GM12892 (cell line): Measurements from ENCODE around the gene GPS2.

Experiments used
- DNase-seq: peaks from one replicate; pipeline ENCODE4 v3.0.0; 2011; ENCODE audit not compliant: insufficient read length
- FAIRE-seq: peaks from 2 replicates; lab custom pipeline; 2011; peaks lifted over from hg19 to GRCh38; lab: Jason Lieb, UNC
- POLR2A ChIP-seq: IDR thresholded peaks from 2 replicates; pipeline ENCODE4 v1.6.1; 2011; ENCODE audit warnings: low read depth, low read length, control low read depth
- POLR2AphosphoS5 ChIP-seq: IDR thresholded peaks from 2 replicates; pipeline ENCODE4 v1.6.1; 2011; ENCODE audit warnings: low read depth, low read length, control low read depth
- TAF1 ChIP-seq: IDR thresholded peaks from 2 replicates; pipeline ENCODE4 v1.6.1; 2011; ENCODE audit warnings: low read depth, mild to moderate bottlenecking, control low read depth, low read length, borderline replicate concordance

Gene GPS2

DNA sequence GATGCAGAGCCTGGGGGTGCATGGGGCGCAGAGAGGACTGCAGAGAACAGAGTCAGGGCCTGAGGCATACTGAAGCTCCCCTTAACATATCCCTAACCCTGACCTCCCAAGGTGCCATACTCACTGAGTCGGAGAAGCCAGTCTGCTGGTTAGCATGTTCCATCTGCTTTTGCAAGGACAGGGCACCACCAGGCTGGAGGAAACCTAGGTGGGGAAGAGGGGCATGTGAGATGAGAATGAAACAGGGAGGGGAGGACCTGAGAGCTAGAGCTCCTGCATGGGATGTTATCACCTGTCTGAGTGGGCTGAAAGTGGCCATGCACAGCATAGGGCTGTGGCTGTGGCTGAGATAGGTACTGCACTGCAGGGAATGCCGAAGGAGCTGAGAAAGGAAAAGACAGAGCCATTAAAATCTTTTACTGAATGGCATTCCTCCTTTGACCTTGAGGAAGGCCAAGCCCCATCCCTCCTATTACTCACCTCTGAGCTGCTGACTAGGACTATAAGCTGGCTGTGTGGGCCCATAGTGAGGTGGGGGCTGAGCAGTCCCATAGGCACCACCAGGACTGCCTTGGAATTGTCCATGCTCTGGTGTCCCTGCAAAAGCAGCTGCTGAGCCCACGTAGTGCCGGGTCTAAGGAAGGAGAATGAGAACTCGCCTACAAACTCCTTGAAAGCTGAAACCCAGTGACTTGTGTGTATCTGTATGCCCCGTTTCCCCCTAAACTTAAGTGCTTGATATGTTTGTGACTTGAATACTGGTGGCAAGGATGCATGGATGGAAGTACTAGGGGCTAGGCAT, 1.9 kb downstream of the GPS2 start:
- DNase-seq (peak; percentile 19), FAIRE-seq (no peak)
- TF ChIP-seq POLR2A: peak; percentile 78
- TF ChIP-seq POLR2AphosphoS5: peak; percentile 94
- TF ChIP-seq TAF1: no peak

DNA sequence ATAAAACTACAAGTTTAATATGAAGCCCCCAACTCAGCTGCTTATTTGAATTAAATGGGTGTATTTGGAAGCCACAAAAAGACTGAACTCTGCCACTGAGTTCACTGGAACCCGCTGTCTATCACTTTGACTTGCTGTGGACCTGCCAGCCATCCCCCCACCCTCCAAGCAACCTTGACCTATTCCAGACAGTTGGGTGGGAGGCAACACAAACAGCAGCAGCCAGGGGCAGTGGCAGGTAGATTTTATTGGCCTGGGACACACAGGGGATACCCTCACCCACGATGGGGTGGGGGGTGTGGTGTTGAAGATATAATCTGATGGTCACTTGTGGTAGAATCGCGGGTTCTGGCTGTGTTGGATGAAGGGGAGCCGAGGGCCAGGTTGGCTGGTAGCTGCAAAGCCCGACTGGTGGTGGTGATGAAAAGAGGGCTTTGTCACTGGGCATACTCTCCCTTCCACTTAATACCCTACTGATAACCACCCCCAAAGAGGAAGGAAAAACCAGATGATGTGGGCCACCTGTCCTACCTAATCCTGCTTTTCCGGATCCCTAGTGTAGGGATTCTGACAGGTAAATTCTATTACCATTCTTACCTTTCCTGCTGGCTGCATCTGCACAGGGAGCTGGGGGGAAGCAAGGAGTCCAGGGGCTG, 2.6 kb downstream of the GPS2 start:
- DNase-seq: peak; percentile 3
- FAIRE-seq: no peak
- no peak for TF ChIP-seq POLR2A
- no peak for TF ChIP-seq POLR2AphosphoS5
- no peak for TF ChIP-seq TAF1

DNA sequence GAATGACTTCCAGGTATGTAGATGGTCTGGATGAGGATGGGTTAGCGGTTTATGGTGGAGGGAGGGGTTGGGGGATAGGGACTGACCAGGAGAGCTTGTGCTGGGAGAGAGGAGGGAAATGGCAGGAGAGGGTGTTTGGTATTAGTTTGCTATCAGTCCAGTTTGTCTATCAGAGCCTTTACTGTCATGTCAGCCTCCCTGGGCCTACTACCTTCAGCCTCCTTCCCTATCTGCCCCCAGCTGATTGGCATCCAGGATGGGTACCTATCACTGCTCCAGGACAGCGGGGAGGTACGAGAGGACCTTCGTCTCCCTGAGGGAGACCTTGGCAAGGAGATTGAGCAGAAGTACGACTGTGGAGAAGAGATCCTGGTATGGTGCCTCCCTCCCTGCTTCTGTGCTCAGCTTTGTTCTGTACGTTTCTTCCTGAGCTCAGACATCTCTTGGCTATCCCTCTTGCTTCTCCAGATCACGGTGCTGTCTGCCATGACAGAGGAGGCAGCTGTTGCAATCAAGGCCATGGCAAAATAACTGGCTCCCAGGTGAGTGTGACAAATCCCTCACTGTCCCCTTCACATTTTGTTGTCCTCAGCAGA, 4.0 kb downstream of the GPS2 start:
- TF ChIP-seq TAF1 (no peak), POLR2AphosphoS5 (no peak; the same call in 1 of the 2 replicates), POLR2A (no peak)
- DNase-seq (no peak), FAIRE-seq (no peak)

DNA sequence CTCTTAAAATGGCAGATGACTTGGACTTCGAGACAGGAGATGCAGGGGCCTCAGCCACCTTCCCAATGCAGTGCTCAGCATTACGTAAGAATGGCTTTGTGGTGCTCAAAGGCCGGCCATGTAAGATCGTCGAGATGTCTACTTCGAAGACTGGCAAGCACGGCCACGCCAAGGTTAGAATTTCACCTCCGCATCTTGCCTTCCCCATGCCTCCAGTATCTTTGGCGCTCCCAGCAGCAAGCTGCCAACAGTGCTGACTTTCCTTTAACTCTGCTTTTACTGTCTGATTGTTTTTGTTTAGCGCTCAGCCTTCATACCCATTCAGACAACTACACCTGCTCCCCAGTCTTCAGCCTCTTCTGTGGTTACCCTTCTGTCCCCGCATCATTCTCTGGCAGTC, 5.5 kb downstream of the GPS2 start:
- 0 out of 2 replicates have a peak, but pooled peaks have one; percentile 7 for TF ChIP-seq POLR2AphosphoS5
- TF ChIP-seq POLR2A: 0 out of 2 replicates have a peak, but pooled peaks have one; percentile 31
- TF ChIP-seq TAF1: no peak
- DNase-seq (no peak), FAIRE-seq (no peak)

DNA sequence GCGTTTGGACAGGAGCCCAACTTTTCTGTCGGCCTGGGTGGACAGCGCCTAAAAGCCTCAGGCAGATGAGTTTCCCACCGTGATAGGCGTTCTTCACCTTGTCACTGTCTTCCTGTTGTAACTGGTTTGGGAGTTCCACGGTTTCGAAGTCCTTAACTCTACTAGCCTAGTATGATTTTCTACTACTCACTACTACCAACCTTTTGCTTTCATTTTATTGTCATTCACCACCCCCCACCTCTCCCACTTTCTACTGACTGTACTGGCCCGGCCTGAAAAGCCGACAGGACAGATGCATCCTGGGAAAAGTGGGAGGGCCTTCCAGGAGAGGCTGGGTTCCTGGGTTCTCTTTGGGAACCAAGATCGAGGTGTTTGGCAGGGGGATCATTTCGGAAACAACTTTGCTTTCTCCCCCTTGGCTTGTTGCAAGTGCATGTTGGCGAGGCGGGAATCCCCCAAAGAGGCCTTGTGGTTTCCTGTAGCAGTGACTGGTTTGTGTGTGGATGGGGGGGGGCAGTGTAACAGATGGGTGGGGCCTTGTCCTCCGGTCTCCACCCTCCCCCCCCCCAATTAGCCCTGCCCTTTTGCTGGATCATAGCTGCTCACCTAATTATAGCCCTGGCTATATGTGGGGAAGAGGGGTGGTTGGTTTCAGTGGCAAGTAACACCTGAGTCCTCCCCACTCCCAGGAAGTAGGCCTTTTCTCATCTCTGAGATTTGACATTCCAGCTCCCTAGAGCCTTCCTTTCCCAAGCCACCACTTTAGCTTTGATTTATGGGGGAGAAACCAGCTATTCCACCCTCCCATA, 6.3 kb downstream of the GPS2 start:
- TF ChIP-seq POLR2AphosphoS5 (peak; percentile 80), TAF1 (no peak), POLR2A (peak; percentile 72)
- FAIRE-seq (peak; percentile 93), DNase-seq (peak; percentile 67)

DNA sequence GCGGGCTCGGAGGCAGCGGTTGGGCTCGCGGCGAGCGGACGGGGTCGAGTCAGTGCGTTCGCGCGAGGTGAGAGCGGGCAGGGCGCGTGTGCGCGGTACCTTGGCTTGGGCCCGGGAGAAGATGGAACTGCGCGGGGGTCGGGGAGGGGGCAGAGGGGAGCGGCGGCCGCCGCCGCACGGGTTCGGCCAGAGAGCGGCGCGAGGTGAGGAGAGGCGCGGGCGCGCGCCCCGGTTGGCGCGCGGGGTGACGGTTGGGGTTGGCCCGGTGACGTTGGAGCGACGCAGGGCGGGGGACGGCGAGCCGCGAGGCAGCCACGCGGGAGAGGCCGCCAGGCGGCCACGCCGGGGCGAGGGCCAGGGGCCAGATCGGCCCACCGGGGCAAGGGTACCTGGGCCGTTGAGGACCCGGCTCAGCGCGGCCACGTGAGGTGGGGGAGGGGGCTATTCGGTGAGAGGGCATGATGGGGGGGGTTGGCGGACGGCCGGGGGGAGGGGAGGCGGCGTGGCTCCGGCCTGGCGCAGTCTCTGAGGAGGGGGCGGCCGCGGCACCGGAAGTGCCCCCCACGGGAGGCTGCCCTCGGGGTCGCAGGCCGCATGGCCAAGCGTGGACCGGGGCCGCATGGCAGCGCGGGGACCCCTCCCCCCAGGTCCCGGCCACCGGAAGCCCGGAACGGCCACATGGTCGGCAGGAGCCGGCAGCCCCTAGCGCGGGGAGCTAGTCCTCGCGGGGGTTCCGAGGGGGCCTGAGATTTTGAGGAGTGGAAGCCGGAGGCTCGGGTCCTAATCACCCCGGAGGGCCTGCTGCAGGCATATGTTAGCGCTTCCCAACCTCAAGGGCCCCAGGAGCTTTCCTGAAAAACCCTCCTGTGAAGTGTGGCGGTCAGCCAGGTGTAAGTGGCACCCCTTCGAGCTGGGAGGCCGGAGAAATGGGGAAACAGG, 7.2 kb downstream of the GPS2 start:
- TF ChIP-seq TAF1 (no peak; the same call in 1 of the 2 replicates), POLR2AphosphoS5 (0 out of 2 replicates have a peak, but pooled peaks have one; percentile 6), POLR2A (peak; percentile 35; the same call in 1 of the 2 replicates)
- DNase-seq (no peak), FAIRE-seq (peak; percentile 48)

DNA sequence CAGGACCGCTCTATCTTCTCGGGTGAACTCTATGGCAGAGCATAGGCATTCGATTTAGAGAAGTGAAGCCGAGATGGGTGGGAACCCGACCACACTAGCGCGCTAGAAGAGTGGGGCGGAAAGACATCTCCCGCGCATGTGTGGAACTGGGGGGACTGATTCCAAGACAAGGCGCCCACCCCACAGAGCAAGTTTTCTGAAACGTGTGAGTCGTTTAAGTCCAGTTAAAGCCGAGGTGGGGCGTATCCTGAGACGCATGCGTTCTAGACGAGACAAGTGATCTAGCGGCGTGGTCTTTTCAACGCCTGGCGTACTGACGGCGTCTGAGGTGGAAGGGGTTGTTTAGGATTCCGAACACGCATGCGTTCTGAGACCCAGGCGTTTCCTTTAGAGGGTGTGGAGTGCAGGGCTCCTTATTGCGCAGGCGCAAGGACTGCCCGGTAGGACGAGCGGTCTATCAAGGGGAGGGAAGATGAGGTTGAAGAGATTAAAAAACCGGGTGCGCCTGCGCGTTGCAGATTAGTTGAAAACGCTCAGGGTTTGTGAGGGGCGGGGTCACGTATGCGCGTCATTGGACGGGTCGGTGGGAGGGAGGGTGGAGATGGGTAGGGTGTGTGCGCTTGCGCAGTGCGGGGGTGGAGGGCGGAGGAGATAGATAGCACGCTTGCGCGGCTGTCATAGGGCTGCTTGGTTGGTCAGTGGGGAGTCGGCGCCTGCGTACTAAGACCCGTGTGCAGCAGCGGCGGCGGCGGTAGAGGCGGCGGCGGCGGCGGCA, 8.1 kb downstream of the GPS2 start, which contains the start of gene EIF5A:
TSS of gene EIF5A (plus strand) at position 718 of the 775 bp plus-strand sequence. CDS start 2,008 bp downstream, outside the sequence.
- DNase-seq: peak; percentile 95
- TF ChIP-seq TAF1: no peak; the same call in 1 of the 2 replicates
- TF ChIP-seq POLR2AphosphoS5: peak; percentile 73
- TF ChIP-seq POLR2A: peak; percentile 85
- FAIRE-seq: peak; percentile 99

DNA sequence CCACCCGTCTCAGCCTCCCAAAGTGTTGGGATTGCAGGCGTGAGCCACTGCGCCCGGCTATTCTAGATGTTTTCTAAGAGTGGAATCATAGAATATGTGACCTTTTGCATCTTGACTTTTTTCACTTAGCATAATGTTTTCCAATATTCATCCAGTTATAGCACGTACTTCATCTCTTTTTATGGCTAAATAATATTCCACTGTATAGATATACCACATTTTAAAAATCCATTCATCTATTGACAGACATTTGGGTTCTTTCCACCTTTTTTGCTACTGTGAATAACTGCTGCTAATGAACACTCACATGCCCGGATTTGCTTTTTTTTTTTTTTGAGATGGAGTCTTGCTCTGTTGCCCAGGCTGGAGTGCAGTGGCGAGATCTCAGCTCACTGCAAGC, 11.0 kb downstream of the GPS2 start:
- TF ChIP-seq TAF1: no peak
- no peak for TF ChIP-seq POLR2A
- TF ChIP-seq POLR2AphosphoS5: no peak
- DNase-seq: no peak
- FAIRE-seq: no peak

DNA sequence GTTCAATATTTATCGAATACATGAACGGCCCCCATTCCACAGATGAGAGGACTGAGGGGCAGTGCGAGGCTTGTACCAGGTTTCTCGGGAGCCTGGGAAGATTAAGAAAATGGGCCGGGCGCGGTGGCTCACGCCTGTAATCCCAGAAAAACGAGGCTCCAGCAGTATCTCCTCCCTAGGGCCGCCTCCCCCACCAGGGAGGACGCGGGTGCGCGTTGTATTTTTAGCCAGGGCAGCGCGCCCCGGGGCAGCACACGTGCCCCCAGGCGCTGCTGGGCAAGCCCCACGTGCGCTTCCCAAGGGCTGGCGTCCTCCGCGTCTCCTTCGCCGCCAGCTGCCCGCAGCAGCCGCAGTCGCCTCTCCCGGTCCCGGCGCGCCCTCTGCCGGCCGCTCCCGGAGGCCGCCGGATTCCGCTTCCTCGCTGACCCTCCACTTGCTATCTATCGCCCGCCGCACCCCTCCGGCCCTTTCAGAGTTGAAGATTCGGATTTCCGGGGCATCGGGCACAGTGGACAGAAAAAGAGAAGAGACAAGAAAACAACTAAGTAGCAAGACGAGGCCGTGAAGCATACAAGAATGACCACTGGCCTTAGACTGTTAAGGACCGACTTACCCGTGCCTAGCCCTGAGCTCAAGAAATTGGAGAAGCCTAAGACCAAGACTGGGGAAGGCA, 18.8 kb downstream of the GPS2 start:
- TF ChIP-seq TAF1: no peak
- no peak for TF ChIP-seq POLR2A
- no peak for TF ChIP-seq POLR2AphosphoS5
- DNase-seq: peak; percentile 81
- FAIRE-seq: peak; percentile 85
